Thyroid gland (tissue), 4 donors: ENCODE data around the gene GUK1. TPM values are rescaled to one million over a fixed set of nuclear protein-coding genes. Genes with fewer than 3 reads are reported as not detected.

Experiments
- DNase-seq, 2 donors: peaks; one replicate each; pipeline ENCODE4 v3.0.0-alpha.2; 2019
- H3K27ac ChIP-seq, 3 donors: fragments of 200-600 bp; sonication (generic); 1 replicate in 2 of 3; 2 replicates in 1 of 3; pipeline ENCODE4 v1.5.1; 2016 to 2019; ENCODE audit warnings: mild to moderate bottlenecking in 1 of 3, moderate library complexity in 1 of 3
- H3K27me3 ChIP-seq: fragments of 200-600 bp; sonication (generic); one replicate; pipeline ENCODE4 v1.5.1; 2019
- H3K36me3 ChIP-seq, 2 donors: fragments of 200-600 bp; sonication (generic); one replicate each; pipeline ENCODE4 v1.5.1; 2016 to 2019
- H3K4me1 ChIP-seq, 2 donors: fragments of 200-600 bp; sonication (generic); one replicate each; pipeline ENCODE4 v1.5.1; 2017 to 2019
- H3K4me3 ChIP-seq, 3 donors: fragments of 200-600 bp; sonication (generic); replicated peaks in 1 of 3; 1 replicate in 2 of 3; 2 replicates in 1 of 3; pipeline ENCODE4 v1.5.1; 2016; ENCODE audit warnings: mild to moderate bottlenecking in 1 of 3
- H3K9me3 ChIP-seq: fragments of 200-600 bp; sonication (generic); one replicate; pipeline ENCODE4 v1.5.1; 2017
- POLR2A ChIP-seq, 2 donors: fragments of 450-650 bp; IDR thresholded peaks; one replicate each; pipeline ENCODE4 v1.6.1; 2017; ENCODE audit warnings: antibody characterized with exemption in 2 of 2, mild to moderate bottlenecking in 2 of 2, moderate library complexity in 1 of 2
- WGBS, 2 donors: methylation state at CpG; one replicate each; pipeline ENCODE4 v1.1.5; 2017; 5-methylcytosine and 5-hydroxymethylcytosine counted together
- intact Hi-C: fragments of 100-400 bp; cut with DNase I; formaldehyde crosslinking; loops from one replicate; pipeline ENCODE4 v1.15.1; 2023
- total RNA-seq, 4 donors: library from RNA; depleted of rRNA; stranded (reverse); fragments of >200 nt; gene quantifications; one replicate each; pipeline ENCODE4 v1.2.3, GENCODE V29; 2016
- TF ChIP-seq, protein P1 (sequence below), 6 experiments: fragments of 200-600 bp in 3 of 6; fragments of 450-650 bp in 3 of 6; sonication (generic) in 3 of 6; IDR thresholded peaks; one replicate each; pipeline ENCODE4 v1.5.1; 2016 to 2019; ENCODE audit warnings: antibody characterized with exemption in 6 of 6, mild to moderate bottlenecking in 2 of 6, inconsistent platforms in 1 of 6, moderate library complexity in 1 of 6

The GUK1 gene
- total RNA-seq, 4 donors from 2014 or later = 157 to 385 (median 283) TPM

GRCh38 chr1:228107636-228108035, 32.4 kb upstream of the GUK1 start:
- H3K9me3 ChIP-seq = no peaks in the 10 kb centered on the region
- DNase-seq = no peak
- H3K36me3 ChIP-seq = peaks cover 0 to 5% of the 10 kb centered on the region in 2 donors
- H3K27me3 ChIP-seq = no peaks in the 10 kb centered on the region
- 88 to 95% methylated on average over 8 to 15 of the region's 19 CpGs for WGBS, 2 donors
- no peak overlapping the region for H3K27ac ChIP-seq
- peaks cover 21 to 22% of the 10 kb centered on the region in 2 donors for H3K4me1 ChIP-seq
- no peak overlapping the region for H3K4me3 ChIP-seq
- TF ChIP-seq, protein P1, sequence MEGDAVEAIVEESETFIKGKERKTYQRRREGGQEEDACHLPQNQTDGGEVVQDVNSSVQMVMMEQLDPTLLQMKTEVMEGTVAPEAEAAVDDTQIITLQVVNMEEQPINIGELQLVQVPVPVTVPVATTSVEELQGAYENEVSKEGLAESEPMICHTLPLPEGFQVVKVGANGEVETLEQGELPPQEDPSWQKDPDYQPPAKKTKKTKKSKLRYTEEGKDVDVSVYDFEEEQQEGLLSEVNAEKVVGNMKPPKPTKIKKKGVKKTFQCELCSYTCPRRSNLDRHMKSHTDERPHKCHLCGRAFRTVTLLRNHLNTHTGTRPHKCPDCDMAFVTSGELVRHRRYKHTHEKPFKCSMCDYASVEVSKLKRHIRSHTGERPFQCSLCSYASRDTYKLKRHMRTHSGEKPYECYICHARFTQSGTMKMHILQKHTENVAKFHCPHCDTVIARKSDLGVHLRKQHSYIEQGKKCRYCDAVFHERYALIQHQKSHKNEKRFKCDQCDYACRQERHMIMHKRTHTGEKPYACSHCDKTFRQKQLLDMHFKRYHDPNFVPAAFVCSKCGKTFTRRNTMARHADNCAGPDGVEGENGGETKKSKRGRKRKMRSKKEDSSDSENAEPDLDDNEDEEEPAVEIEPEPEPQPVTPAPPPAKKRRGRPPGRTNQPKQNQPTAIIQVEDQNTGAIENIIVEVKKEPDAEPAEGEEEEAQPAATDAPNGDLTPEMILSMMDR (IDR thresholded peaks at IDR 0.05) = no peak
- no peak for TF ChIP-seq POLR2A (IDR thresholded peaks at IDR 0.05)
- intact Hi-C loops = loop anchor here (5.0 to 10.0 kb wide), 2 partner anchors 35 to 373 kb away; partner anchors contain the start of genes GUK1, JMJD4 and SNAP47

GRCh38 chr1:228108055-228108690, 31.9 kb upstream of the GUK1 start:
- no peak for TF ChIP-seq POLR2A (IDR thresholded peaks at IDR 0.05)
- TF ChIP-seq, protein P1 (IDR thresholded peaks at IDR 0.05) = no peak
- Histone ChIP-seq H3K4me3 (peak overlapping the region in 1 of 3 donors; percentile 66), H3K27ac (peak overlapping the region in 2 of 3 donors; percentile 83 to 86), H3K4me1 (peaks cover 21 to 22% of the 10 kb centered on the region in 2 donors), H3K9me3 (no peaks in the 10 kb centered on the region), H3K27me3 (no peaks in the 10 kb centered on the region), H3K36me3 (peaks cover 0 to 5% of the 10 kb centered on the region in 2 donors)
- intact Hi-C loops = loop anchor here (5.0 to 10.0 kb wide), 2 partner anchors 34 to 373 kb away; partner anchors contain the start of genes GUK1, JMJD4 and SNAP47
- WGBS, 2 donors = 79 to 83% methylated on average over 8 to 11 of the region's 11 CpGs
- DNase-seq = no peak

GRCh38 chr1:228108742-228109072, 31.4 kb upstream of the GUK1 start:
- WGBS, 2 donors = 4 to 13% methylated on average over 5 of the region's 8 CpGs
- TF ChIP-seq POLR2A (IDR thresholded peaks at IDR 0.05) = no peak
- TF ChIP-seq, protein P1 (IDR thresholded peaks at IDR 0.05) = no peak
- no peaks in the 10 kb centered on the region for H3K27me3 ChIP-seq
- DNase-seq = no peak
- peaks cover 17 to 18% of the 10 kb centered on the region in 2 donors for H3K4me1 ChIP-seq
- peaks cover 0 to 5% of the 10 kb centered on the region in 2 donors for H3K36me3 ChIP-seq
- H3K27ac ChIP-seq = peak overlapping the region; percentile 49 to 86 (median 83)
- intact Hi-C loops = loop anchor here (5.0 to 10.0 kb wide), 2 partner anchors 34 to 374 kb away; partner anchors contain the start of genes GUK1, JMJD4 and SNAP47
- no peaks in the 10 kb centered on the region for H3K9me3 ChIP-seq
- peak overlapping the region; percentile 57 to 66 (median 61) for H3K4me3 ChIP-seq

GRCh38 chr1:228109073-228109961, 30.8 kb upstream of the GUK1 start, which contains the start of gene MRPL55:
MRPL55 (minus strand) TSS chr1:228109299; CDS start chr1:228108260, 1,039 bp downstream.
- WGBS, 2 donors = 1% methylated on average over 46 to 50 of the region's 66 CpGs
- Histone ChIP-seq H3K4me1 (peaks cover 15 to 16% of the 10 kb centered on the region in 2 donors), H3K36me3 (peaks cover 0 to 5% of the 10 kb centered on the region in 2 donors), H3K27ac (peak within 1 kb of the TSS; percentile 80 to 86 (median 83)), H3K9me3 (no peaks in the 10 kb centered on the region), H3K4me3 (peak within 1 kb of the TSS; percentile 57 to 96 (median 66)), H3K27me3 (no peaks in the 10 kb centered on the region)
- intact Hi-C loops = loop anchor here (5.0 to 10.0 kb wide), 2 partner anchors 33 to 375 kb away; partner anchors contain the start of genes GUK1, JMJD4 and SNAP47
- peak; percentile 95 to 97 for DNase-seq
- TF ChIP-seq POLR2A (IDR thresholded peaks at IDR 0.05) = peak; percentile 82 to 87
- TF ChIP-seq, protein P1 (IDR thresholded peaks at IDR 0.05) = peak in 2 of 6 experiments; percentile 6 to 19
